ENCODE data around the gene SSUH2.
"Not testable (repeated sequence)": the region's sequence is repeated elsewhere in the genome, so short reads cannot be mapped to it uniquely, and the experiment has no call there.

SSUH2 gene, protein sequence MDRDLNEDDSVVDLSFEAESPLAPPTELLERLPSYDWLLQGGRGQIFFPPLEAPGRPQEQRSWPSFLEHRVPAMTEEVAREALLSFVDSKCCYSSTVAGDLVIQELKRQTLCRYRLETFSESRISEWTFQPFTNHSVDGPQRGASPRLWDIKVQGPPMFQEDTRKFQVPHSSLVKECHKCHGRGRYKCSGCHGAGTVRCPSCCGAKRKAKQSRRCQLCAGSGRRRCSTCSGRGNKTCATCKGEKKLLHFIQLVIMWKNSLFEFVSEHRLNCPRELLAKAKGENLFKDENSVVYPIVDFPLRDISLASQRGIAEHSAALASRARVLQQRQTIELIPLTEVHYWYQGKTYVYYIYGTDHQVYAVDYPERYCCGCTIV

DNA sequence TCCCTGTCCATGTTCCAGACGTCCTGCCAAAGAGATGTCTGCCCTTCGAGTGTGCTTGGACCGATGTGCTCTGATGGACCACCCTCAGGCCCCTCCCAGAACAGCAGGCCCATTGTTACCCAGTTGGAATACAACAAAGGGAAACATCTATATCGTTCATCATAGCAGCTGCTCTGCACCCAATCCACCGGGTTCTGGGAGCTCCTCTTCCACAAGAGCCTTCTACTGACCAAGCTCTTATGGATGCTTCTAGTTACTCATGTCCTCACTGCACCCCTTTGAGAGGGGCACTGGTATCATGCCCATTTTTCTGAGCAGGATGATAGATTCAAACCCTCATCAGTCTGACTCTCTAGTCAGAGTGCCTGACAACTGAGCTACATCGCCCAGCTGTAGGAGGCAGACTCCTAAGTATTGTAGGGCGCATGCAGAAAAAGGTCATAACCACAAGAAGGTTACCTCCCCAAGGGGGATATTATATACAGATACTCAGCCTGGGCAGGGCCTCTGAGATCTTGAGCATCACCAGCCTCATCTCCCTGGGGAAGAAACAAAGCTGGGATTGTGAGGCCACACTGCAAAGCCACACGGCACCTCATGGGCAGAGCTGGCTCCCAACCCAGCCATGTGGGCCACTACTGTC is at the start of gene SSUH2:
Gene SSUH2, minus strand, starts transcription at position 51 of the 643 bp plus-strand sequence. Its CDS starts 40 bp downstream, at position 11.
- no peak for DNase-seq

DNA sequence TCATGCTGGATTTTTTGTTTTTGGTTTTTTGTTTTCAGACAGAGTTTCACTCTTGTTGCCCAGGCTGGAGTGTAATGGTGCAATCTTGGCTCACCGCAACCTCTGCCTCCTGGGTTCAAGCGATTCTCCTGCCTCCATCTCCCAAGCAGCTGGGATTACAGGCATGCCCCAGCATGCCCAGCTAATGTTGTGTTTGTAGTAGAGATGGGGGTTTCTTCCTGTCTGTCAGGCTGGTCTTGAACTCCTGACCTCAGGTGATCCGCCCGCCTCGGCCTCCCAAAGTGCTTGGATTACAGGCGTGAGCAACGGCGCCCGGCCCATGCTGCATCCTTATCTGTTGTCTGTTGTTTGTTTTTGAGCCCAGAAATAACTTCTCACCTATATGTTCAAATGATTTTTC is 46.7 kb upstream of the SSUH2 start:
- DNase-seq: not testable (repeated sequence)

DNA sequence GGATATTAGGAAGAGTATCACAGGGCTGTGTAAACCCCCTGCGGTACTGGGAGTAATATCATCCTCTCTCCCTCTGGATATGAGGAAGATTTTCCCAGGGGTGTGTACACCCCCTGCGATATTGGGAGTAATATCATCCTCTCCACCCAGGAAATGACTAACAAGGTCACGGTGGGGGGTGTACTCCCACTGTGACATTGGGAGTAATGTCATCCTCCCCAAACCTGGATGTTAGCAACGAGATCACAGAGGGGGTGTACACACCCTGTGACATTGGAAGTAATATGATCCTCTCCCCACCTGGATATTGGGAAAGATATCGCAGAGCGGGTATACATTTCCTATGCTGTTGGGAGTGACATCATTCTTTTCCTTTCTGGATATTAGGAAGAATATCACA is 40.4 kb upstream of the SSUH2 start:
- DNase-seq: not testable (repeated sequence)

DNA sequence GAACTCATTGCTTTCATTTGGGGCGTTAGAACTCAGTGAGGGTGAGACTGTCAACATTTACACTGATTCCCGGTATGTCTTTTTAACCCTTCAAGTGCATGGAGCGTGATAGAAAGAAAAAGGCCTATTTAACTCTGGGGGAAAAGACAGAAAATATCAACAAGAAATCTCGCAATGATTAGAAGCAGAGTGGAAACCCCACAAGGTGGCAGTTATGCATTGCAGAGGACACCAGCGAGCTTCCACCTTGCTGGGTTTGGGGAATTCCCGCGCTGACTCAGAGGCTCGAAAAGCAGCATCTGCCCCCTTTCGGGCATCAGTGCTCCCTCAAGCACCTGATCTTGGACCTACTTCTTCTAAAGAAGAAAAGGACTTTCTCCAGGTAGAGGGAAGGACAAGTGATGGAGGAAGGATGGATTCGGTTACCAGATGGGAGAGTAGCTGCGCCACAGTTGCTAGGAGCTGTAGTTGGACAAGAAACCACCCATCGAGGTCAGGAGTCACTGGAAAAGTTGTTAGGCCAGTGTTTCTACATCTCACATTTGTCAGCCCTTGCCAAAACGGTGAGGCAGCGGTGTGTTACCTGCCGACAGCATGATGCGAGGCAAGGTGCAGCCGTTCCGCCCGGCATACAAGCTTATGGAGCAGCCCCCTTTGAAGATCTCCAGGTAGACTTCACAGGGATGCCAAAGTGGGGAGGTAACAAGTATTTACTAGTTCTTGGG is 38.4 kb upstream of the SSUH2 start:
- not testable (repeated sequence) for DNase-seq

DNA sequence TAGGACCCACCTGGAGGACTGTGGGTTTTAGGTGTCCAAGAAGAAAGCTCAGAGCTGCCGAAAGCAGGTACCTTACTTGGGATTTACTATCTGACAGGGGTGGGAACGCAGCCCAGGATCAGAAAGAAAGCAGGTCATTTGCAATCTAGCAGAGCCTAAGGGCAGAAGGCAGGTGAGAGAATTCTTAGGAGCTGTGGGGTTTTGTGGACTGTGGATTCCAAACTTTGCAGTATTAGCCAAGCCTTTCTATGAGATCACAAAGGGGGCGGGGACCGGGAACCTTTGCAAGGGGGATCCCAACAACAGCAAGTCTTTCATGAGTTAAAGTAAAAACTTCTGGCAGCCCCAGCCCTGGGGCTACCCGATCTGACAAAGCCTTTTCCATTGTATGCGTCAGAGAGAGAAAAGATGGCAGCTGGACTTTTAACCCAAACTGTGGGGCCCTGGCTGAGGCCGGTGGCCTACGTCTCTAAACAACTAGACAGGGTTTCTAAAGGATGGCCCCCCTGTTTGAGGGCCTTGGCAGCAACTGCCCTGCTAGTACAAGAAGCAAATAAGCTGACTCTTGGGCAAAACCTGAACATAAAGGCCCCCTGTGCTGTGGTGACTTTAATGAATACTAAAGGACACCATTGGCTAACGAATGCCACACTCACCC is 37.4 kb upstream of the SSUH2 start:
- not testable (repeated sequence) for DNase-seq

DNA sequence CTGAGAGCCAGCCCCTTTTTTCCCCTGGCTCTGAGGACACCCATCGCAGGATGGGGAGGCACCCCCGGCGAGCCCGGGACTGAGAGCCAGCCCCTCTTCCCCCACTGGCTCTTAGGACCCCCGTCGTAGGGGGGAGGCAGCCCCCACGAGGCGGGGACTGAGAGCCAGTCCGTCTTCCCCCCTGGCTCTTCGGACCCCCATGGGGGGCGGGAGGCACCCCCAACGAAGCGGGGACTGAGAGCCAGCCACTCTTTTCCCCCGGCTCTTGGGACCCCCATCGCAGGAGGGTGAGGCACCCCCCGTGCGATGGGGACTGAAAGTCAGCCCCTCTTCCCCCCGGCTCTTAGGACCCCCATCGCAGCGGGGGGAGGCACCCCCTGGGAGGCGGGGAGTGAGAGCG is 36.8 kb upstream of the SSUH2 start:
- DNase-seq: no peak

DNA sequence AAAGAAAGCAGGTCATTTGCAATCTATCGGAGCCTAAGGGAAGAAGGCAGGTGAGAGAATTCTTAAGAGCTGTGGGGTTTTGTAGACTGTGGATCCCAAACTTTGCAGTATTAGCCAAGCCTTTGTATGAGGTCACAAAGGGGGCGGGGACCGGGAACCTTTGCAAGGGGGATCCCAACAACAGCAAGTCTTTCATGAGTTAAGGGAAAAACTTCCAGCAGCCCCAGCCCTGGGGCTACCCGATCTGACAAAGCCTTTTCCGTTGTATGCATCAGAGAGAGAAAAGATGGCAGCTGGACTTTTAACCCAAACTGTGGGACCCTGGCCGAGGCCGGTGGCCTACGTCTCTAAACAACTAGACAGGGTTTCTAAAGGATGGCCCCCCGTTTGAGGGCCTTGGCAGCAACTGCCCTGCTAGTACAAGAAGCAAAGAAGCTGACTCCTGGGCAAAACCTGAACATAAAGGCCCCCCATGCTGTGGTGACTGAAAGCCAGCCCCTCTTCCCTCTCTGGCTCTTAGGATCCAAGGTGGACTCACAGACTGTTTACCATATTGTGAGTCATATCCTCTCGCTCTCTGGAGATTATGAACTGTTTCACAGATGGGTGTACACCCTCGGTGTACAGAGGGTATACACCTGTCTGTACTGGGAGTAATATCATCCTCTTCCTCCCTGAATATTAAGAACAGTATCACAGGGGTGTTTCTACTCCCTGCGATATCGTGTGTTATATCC is 35.4 kb upstream of the SSUH2 start:
- DNase-seq: not testable (repeated sequence)

DNA sequence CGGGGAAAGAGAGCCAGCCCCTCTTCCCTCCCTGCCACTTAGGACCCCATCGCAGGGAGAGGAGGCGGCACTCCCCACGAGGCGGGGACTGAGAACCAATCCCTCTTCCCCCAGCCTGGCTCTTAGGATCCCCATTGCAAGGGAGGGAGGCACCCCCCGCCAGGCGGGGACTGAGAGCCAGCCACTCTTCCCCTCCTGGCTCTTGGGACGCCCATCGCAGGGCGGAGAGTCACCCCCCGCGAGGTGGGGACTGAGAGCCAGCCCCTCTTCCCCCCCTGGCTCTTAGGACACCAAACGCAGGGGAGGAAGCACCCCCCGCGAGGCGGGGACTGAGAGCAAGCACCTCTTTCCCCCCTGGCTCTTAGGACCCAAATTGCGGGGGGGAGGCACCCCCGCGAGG is 34.2 kb upstream of the SSUH2 start:
- DNase-seq: peak; percentile 41

DNA sequence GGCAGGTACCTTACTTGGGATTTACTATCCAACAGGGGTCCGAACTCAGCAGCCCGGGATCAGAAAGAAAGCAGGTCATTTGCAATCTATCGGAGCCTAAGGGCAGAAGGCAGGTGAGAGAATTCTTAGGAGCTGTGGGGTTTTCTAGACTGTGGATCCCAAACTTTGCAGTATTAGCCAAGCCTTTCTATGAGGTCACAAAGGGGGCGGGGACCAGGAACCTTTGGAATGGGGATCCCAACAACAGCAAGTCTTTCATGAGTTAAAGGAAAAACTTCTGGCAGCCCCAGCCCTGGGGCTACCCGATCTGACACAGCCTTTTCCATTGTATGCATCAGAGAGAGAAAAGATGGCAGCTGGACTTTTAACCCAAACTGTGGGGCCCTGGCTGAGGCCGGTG is 32.7 kb upstream of the SSUH2 start:
- DNase-seq: not testable (repeated sequence)

DNA sequence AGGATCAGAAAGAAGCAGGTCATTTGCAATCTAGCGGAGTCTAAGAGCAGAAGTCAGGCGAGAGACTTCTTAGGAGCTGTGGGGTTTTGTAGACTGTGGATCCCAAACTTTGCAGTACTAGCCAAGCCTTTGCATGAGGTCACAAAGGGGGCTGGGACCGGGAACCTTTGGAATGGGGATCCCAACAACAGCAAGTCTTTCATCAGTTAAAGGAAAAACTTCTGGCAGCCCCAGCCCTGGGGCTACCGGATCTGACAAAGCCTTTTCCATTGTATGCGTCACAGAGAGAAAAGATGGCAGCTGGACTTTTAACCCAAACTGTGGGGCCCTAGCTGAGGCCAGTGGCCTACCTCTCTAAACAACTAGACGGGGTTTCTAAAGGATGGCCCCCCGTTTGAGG is 31.0 kb upstream of the SSUH2 start:
- DNase-seq: not testable (repeated sequence)

DNA sequence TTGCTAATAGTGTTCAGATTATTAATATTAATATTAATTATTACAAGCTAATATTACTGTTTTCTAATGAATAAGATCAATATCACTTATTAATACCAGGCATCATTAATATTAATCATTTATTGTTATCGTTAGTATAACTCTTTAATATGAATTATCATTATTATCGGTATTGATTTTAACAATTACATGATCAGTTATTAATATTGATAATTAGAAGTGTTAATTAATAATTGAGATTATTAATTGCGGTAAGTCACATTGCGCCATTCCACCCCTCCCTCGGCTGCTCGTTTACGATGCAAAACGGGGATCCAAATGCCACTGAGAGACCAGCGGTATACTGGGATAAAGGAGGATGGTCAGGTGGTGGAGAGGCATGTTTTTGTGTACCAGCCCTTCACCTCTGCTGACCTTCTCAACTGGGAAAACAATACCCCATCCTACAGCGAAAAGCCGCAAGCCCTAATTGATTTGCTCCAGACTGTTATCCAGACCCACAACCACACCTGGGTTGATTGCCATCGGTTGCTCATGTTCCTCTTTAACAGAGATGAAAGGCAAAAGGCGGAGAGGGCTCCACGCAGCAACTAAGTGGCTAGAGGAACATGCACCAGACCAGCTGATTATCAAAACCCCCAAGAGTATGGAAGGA is 28.6 kb upstream of the SSUH2 start:
- no peak for DNase-seq

DNA sequence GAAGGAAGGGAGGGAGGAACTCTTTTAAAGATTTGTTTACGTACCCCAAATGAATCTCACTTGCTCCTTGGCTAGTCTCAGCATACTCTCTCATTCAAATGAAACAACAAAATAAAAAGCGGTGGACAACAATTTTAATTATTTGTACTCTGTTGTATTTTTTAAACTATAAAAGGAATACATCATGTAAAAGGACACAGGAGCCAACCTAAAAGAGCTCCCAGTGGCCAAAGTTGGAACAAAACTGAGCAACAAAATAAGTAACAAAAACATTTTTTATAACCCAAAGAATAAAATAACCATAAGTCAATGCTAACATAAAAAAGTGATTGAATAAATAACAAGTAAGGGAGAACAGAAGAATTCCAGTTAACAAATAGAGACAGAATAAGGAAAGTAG is 24.4 kb upstream of the SSUH2 start:
- no peak for DNase-seq

DNA sequence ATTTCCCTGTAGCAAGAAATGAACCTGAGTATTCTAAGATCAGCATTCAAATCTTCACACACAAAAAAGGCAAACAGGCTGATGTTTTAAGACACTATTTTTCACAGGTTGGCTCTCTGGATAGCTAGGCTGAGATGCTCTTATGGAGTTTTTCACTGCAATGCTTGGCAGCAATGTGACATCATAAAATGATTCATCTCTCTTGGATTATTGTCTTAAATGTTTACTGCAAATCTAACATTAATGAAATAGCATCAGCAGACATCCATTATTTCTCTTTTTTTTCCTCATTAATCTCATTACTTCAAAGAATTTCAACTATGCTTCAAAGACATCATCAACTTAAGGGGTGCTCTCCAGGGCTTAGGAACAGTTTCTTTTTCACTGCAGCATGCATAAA is 23.6 kb upstream of the SSUH2 start:
- no peak for DNase-seq

DNA sequence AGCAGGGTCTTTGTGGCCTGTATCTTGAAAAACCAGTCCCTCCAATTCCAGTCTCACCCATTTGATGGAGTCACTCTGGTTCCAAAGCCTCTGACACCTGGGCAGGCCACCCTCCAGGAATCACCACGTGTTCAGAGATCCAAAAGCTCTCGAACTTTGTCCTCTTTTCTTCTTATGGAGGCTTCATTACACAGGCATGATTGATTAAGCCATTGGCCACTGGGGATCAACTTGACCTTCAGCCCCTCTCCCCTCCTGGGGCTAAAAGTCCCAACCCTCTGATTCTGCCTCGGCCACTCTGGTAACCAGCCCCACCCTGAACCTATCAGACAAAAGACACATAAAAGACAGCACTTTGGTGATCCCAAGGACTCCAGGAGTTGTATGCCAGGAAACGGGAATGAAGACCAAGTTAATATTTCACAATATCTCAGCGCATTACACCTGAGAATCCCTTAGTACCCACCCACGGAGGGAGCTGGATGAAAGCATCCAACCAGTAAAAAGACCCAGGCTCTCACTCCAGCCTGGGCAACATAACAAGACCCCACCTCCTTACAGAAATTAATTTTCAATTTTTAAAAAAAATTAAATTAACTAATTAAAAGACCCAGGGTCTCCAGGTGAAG is 23.0 kb upstream of the SSUH2 start:
- no peak for DNase-seq

DNA sequence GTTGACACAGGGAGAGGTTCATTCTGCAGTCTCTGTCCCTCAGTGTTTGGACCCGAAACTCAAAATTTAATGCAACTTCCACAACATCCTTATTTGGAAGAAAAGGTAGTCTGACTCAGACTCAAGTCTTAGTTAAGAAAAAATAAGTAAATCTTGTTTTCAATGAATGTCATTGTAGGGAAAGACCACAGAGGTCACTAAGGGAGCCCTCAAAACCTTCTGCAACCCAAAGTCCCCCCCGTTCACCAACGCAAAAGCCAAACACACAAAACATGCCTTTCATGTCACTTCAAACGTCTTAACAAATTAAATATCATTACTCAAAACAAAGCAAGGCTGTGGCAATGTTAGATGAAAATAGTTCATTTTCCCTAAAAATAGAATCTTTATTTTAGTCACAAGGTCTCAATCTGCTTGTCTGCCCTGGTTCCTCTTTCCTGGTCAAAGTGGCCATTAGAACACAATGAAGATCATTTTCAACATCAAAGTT is 20.9 kb upstream of the SSUH2 start:
- DNase-seq: no peak

DNA sequence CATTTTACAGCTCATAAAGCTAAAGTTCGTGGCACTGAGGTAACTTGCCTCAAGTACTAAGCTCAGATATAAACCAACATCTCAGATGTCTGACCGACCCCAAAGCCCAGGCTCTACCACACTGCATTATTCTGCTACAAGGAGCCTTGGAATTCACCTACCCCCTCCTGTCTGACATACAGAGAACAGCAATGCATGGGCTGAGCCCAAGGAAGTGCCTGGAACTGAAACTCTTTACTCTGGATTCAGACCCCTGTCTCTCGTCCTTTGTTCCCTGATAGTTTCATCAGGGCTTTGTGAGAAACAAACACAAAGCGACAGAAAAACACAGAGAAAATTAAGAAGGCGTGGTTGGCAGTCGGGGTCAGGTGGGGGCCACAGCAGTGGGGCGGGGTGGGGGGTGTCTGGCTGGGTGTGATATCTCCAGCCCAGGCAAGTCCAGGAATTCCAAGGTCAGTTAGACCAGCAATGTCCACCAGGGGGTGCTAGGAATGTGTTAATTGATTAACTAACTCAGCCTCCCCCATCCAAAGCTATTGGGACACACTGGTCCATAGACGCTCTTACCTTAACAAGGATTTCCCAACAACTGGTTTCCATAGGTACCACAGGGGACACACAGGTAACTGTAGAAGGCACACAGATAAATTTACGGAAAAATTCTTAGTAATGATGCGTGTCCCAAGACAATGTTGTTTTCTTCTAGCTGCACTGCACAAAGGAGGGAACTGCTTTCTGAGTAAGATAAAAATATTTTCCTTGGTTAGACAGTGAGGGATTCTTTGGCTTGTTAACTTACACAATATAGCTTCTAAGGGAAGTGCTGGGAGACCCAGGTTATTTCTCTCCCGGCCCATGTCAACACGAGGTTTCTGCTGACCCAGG is 18.8 kb upstream of the SSUH2 start:
- DNase-seq: peak; percentile 81

DNA sequence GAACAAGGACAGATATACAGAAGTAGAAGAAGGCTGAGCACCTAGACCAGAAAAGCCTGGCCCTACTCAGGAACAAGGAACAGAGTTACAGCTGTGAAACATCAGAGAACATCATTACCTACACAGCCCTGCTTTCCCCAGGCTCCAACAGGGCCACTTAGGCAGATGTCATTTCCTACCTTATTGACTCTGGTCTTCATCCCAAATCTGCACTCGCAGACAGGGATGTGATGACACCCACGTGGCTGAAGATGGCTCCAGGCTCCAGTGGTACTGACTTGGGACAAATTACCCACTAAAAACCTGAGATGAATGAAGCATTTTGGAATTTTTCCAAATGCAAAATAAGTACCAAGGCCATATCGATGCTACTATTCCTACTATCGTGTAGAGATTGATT is 18.0 kb upstream of the SSUH2 start:
- no peak for DNase-seq

DNA sequence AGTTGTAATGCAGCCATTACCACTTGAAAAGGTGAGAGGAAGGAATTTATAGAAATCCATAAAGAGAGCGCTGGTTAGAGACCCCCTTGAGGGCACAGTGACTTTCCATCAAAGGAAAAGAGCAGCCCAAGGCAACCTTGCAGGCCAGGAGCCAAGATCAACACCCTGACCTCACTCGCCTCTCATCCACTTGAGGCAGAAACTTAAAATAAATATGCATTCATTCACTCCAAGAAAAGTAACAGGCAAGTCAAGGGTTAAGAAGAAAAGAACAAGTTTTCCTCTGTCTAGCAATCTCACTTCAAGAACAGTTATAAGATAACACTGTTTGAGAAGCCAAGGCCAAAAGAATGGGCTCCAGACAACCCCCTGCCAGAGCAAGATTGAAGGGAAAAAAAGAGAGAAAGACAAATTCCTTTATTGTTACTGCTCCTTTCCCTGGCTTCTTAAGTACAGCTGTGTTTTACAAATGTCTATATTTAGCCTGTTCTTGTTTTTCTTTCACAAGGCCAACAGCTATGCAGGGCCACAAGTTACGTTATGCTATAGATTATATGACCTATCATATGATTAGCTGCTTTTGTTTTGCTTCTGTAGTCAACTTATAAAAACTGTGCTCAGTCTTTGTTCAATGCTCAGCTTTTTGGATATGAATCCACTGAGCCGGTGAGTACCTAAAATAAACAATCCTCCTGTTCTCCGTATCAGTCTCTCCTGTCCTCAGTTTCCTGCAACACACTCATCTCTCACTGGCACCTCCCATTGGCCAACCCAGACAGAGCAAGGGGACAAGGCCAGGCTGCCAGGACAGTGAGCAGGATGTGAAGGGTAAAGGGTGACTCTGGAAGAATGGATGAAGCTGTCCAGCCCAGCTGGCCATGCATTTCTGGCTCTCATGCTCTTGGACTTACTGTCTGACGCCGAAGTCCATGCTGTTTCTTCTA is 15.8 kb upstream of the SSUH2 start:
- no peak for DNase-seq

DNA sequence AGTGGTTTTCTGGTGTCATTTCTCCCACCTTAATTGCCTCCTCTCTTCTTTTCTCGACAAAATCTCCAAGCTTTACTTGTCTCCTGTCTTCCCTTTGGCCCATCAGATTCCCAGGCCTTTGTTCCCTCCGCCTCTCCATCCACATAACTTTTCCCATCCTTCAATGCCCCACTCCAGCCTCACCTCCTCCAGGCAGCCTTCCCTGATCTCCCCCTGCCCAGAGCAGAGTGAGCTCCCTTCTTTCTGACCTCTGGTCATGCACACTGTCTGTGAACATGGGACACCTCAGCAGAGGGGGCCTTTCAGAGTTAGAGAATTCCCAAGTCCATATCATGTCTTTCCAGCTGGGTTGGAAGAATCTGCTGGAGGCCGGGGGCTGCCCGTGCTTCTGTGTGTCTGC is 14.6 kb upstream of the SSUH2 start:
- DNase-seq: no peak
